Measurements from ENCODE around the gene RPS6KA4.

- no peak for TF ChIP-seq POLR2AphosphoS5 (IDR thresholded peaks at IDR 0.05; ENCODE audit: borderline replicate concordance, low read depth, low read length)
- TF ChIP-seq EZH2 (IDR thresholded peaks at IDR 0.05): no peak
Observed at GRCh38 chr11:64314146-64314804, 44.7 kb upstream of the RPS6KA4 start.
